HEK293 (cell line): Measurements from ENCODE around the gene CENPF.

Experiments used
- ATF2 ChIP-seq: fragments of 450-650 bp; formaldehyde crosslinking; IDR thresholded peaks from 2 replicates; pipeline ENCODE4 v1.5.1; 2016; ENCODE audit warnings: missing biosample characterization, missing genetic modification characterization, low read depth
- BCL6B ChIP-seq: fragments of 450-650 bp; formaldehyde crosslinking; IDR thresholded peaks from 2 replicates; pipeline ENCODE4 v1.5.1; 2017; ENCODE audit warnings: missing biosample characterization, missing genetic modification characterization
- FEZF1 ChIP-seq: fragments of 450-650 bp; formaldehyde crosslinking; IDR thresholded peaks from 2 replicates; pipeline ENCODE4 v1.5.1; 2016; ENCODE audit warnings: missing biosample characterization, missing genetic modification characterization
- GLIS1 ChIP-seq: fragments of 450-650 bp; formaldehyde crosslinking; IDR thresholded peaks from 2 replicates; pipeline ENCODE4 v1.5.1; 2016; ENCODE audit warnings: missing biosample characterization, missing genetic modification characterization
- HOXD13 ChIP-seq: sonication (generic); formaldehyde crosslinking; IDR thresholded peaks from 2 replicates; pipeline ENCODE4 v1.8.0; 2022; ENCODE audit warnings: missing genetic modification reagents, borderline replicate concordance
- PRDM2 ChIP-seq: fragments of 450-650 bp; formaldehyde crosslinking; IDR thresholded peaks from 2 replicates; pipeline ENCODE4 v1.5.1; 2016; ENCODE audit warnings: missing biosample characterization, missing genetic modification characterization, borderline replicate concordance
- REPIN1 ChIP-seq: fragments of 450-650 bp; formaldehyde crosslinking; IDR thresholded peaks from 2 replicates; pipeline ENCODE4 v1.5.1; 2017; ENCODE audit warnings: missing biosample characterization, missing genetic modification characterization, low read depth
- SALL2 ChIP-seq: fragments of 450-650 bp; formaldehyde crosslinking; IDR thresholded peaks from 2 replicates; pipeline ENCODE4 v1.5.0; 2017; ENCODE audit warnings: missing biosample characterization, mild to moderate bottlenecking, missing genetic modification characterization, borderline replicate concordance
- SCRT2 ChIP-seq: fragments of 450-650 bp; formaldehyde crosslinking; IDR thresholded peaks from 2 replicates; pipeline ENCODE4 v1.5.1; 2016; ENCODE audit warnings: missing biosample characterization, missing genetic modification characterization
- SP2 ChIP-seq: fragments of 450-650 bp; formaldehyde crosslinking; IDR thresholded peaks from 2 replicates; pipeline ENCODE4 v1.5.1; 2016; ENCODE audit warnings: missing biosample characterization, missing genetic modification characterization
- ZFP69B ChIP-seq: fragments of 450-650 bp; formaldehyde crosslinking; IDR thresholded peaks from 2 replicates; pipeline ENCODE4 v1.5.1; 2016; ENCODE audit warnings: missing biosample characterization, missing genetic modification characterization
- ZNF121 ChIP-seq: fragments of 450-650 bp; formaldehyde crosslinking; IDR thresholded peaks from 2 replicates; pipeline ENCODE4 v1.5.1; 2016; ENCODE audit warnings: missing biosample characterization, missing genetic modification characterization
- ZNF157 ChIP-seq: fragments of 450-650 bp; formaldehyde crosslinking; IDR thresholded peaks from 2 replicates; pipeline ENCODE4 v1.5.1; 2016; ENCODE audit warnings: missing biosample characterization, missing genetic modification characterization
- ZNF214 ChIP-seq: fragments of 450-650 bp; formaldehyde crosslinking; IDR thresholded peaks from 2 replicates; pipeline ENCODE4 v1.5.1; 2017; ENCODE audit warnings: missing biosample characterization, mild to moderate bottlenecking, missing genetic modification characterization, borderline replicate concordance
- ZNF274 ChIP-seq, 2 experiments: fragments of 200-500 bp in 1 of 2; fragments of 450-650 bp in 1 of 2; sonication (Bioruptor generic) in 1 of 2; formaldehyde crosslinking in 1 of 2; IDR thresholded peaks; 2 replicates each; pipeline versions ENCODE4 v1.5.1 to v1.6.1; 2014 to 2016; ENCODE audit warnings: borderline replicate concordance in 1 of 2, inconsistent platforms in 1 of 2, low read length in 1 of 2, missing biosample characterization in 1 of 2, missing genetic modification characterization in 1 of 2
- ZNF280D ChIP-seq: fragments of 450-650 bp; formaldehyde crosslinking; IDR thresholded peaks from 2 replicates; pipeline ENCODE4 v1.5.1; 2016; ENCODE audit warnings: missing biosample characterization, missing genetic modification characterization
- ZNF324 ChIP-seq: fragments of 450-650 bp; formaldehyde crosslinking; IDR thresholded peaks from 2 replicates; pipeline ENCODE4 v1.5.1; 2016; ENCODE audit warnings: missing biosample characterization, missing genetic modification characterization
- ZNF580 ChIP-seq: fragments of 450-650 bp; formaldehyde crosslinking; IDR thresholded peaks from 2 replicates; pipeline ENCODE4 v1.5.1; 2016; ENCODE audit warnings: missing biosample characterization, missing genetic modification characterization
- ZNF585B ChIP-seq: fragments of 450-650 bp; formaldehyde crosslinking; IDR thresholded peaks from 2 replicates; pipeline ENCODE4 v1.5.1; 2016; ENCODE audit warnings: missing biosample characterization, missing genetic modification characterization
- ZNF621 ChIP-seq: fragments of 450-650 bp; formaldehyde crosslinking; IDR thresholded peaks from 2 replicates; pipeline ENCODE4 v1.5.1; 2017; ENCODE audit warnings: missing biosample characterization, missing genetic modification characterization
- ZNF670 ChIP-seq: fragments of 450-650 bp; formaldehyde crosslinking; IDR thresholded peaks from 2 replicates; pipeline ENCODE4 v1.5.1; 2016; ENCODE audit warnings: missing biosample characterization, missing genetic modification characterization, low read depth
- ZNF677 ChIP-seq: fragments of 450-650 bp; IDR thresholded peaks from 2 replicates; pipeline ENCODE4 v1.5.0; 2018; ENCODE audit warnings: missing biosample characterization, mild to moderate bottlenecking, missing genetic modification characterization, moderate library complexity
- ZNF701 ChIP-seq: fragments of 450-650 bp; formaldehyde crosslinking; IDR thresholded peaks from 2 replicates; pipeline ENCODE4 v1.5.1; 2016; ENCODE audit warnings: missing biosample characterization, missing genetic modification characterization
- ZNF791 ChIP-seq: fragments of 450-650 bp; formaldehyde crosslinking; IDR thresholded peaks from 2 replicates; pipeline ENCODE4 v1.5.1; 2016; ENCODE audit warnings: missing biosample characterization, missing genetic modification characterization

Gene CENPF

GRCh38 chr1:214602764-214603657 lies at the start of gene CENPF (continued):
- no peak for TF ChIP-seq PRDM2 (tag by site-specific recombination)
- no peak; the same call in 1 of the 2 replicates for TF ChIP-seq ZFP69B (tag by site-specific recombination)
- TF ChIP-seq SP2 = peak; percentile 90
- TF ChIP-seq ZNF677 (tag by site-specific recombination) = no peak
- peak; percentile 66 for TF ChIP-seq GLIS1 (tag by site-specific recombination)
- peak; percentile 89 for TF ChIP-seq FEZF1 (tag by site-specific recombination)
- no peak for TF ChIP-seq SALL2
- TF ChIP-seq ZNF214 = no peak
- no peak for TF ChIP-seq ATF2
- TF ChIP-seq HOXD13 (CRISPR knock-in tag) = no peak
- TF ChIP-seq ZNF791 (tag by site-specific recombination) = no peak
- TF ChIP-seq ZNF580 (tag by site-specific recombination) = peak; percentile 16; the same call in 1 of the 2 replicates
- TF ChIP-seq ZNF157 = no peak
- TF ChIP-seq ZNF701 (tag by site-specific recombination) = no peak
- no peak for TF ChIP-seq REPIN1
- no peak for TF ChIP-seq SCRT2 (tag by site-specific recombination)
- TF ChIP-seq ZNF121 (tag by site-specific recombination) = no peak
- no peak for TF ChIP-seq ZNF670 (tag by site-specific recombination)
- no peak for TF ChIP-seq ZNF621
- TF ChIP-seq BCL6B (tag by site-specific recombination) = no peak
- 0 out of 2 replicates have a peak, but pooled peaks have one; percentile 5 for TF ChIP-seq ZNF585B (tag by site-specific recombination)
- TF ChIP-seq ZNF324 (tag by site-specific recombination) = 0 out of 2 replicates have a peak, but pooled peaks have one; percentile 22
- no peak for TF ChIP-seq ZNF274 (IDR thresholded peaks at IDR 0.05; ENCODE audit: low read length)
- no peak for TF ChIP-seq ZNF274 (tag by site-specific recombination; IDR thresholded peaks at IDR 0.05; ENCODE audit: borderline replicate concordance)
- TF ChIP-seq ZNF280D = no peak
